Common myeloid progenitor, CD34-positive (primary cell): ENCODE measurements around the gene TIMM44.

ENCODE experiments used
- CTCF ChIA-PET: fragments of 350-600 bp; sonication (Branson Sonifier 250); formaldehyde crosslinking; loops from one replicate; lab custom pipeline; 2021; ENCODE audit warnings: antibody characterized with exemption; lab: Charles Lee
- POLR2A ChIA-PET: fragments of 350-600 bp; sonication (Branson Sonifier 250); formaldehyde crosslinking; loops from one replicate; lab custom pipeline; 2021; ENCODE audit warnings: antibody characterized with exemption; lab: Charles Lee
- DNase-seq, 3 donors: peaks; one replicate each; pipeline versions ENCODE4 v3.0.0 to v3.0.0-alpha.2; 2013
- H3K27ac ChIP-seq, 2 experiments: 1 replicate in 1 of 2; 2 replicates in 1 of 2; pipeline ENCODE4 v1.7.0; 2013; ENCODE audit warnings: inconsistent platforms in 2 of 2, low read length in 2 of 2, mild to moderate bottlenecking in 2 of 2, low read depth in 1 of 2, moderate library complexity in 1 of 2; ENCODE audit not compliant: severe bottlenecking in 2 of 2, insufficient read depth in 1 of 2, poor library complexity in 1 of 2
- H3K27me3 ChIP-seq, 5 experiments: replicated peaks in 2 of 5; 1 replicate in 3 of 5; 2 replicates in 2 of 5; pipeline versions ENCODE4 v1.6.1 to v1.7.0; 2013; ENCODE audit warnings: low read length in 4 of 5, mild to moderate bottlenecking in 2 of 5, moderate library complexity in 2 of 5, inconsistent platforms in 1 of 5; ENCODE audit not compliant: insufficient read depth in 5 of 5, control insufficient read depth in 4 of 5
- H3K36me3 ChIP-seq, 4 experiments: 1 replicate in 2 of 4; 2 replicates in 2 of 4; pipeline versions ENCODE4 v1.6.1 to v1.7.0; 2013; ENCODE audit warnings: low read length in 3 of 4, control low read depth in 1 of 4, mild to moderate bottlenecking in 1 of 4; ENCODE audit not compliant: control insufficient read depth in 4 of 4, insufficient read depth in 4 of 4
- H3K4me1 ChIP-seq, 4 experiments: 1 replicate in 3 of 4; 2 replicates in 1 of 4; pipeline versions ENCODE4 v1.6.1 to v1.7.1; 2013; ENCODE audit warnings: low read length in 3 of 4, mild to moderate bottlenecking in 3 of 4, control low read depth in 1 of 4, inconsistent platforms in 1 of 4, moderate library complexity in 1 of 4; ENCODE audit not compliant: control insufficient read depth in 4 of 4, insufficient read depth in 4 of 4; ENCODE audit errors: control extremely low read depth in 1 of 4
- H3K4me3 ChIP-seq, 7 experiments: 1 replicate in 4 of 7; 2 replicates in 3 of 7; pipeline versions ENCODE4 v1.5.1 to v1.7.0; 2013; ENCODE audit warnings: mild to moderate bottlenecking in 7 of 7, low read length in 6 of 7, moderate library complexity in 6 of 7, inconsistent platforms in 2 of 7, low read depth in 2 of 7, control low read depth in 1 of 7; ENCODE audit not compliant: insufficient read depth in 4 of 7, control insufficient read depth in 1 of 7; ENCODE audit errors: extremely low read depth in 1 of 7
- H3K9me3 ChIP-seq, 5 experiments: 1 replicate in 4 of 5; 2 replicates in 1 of 5; pipeline versions ENCODE4 v1.6.1 to v1.7.1; 2013; ENCODE audit warnings: low read length in 4 of 5, mild to moderate bottlenecking in 2 of 5, inconsistent platforms in 1 of 5, low read depth in 1 of 5, moderate library complexity in 1 of 5; ENCODE audit not compliant: control insufficient read depth in 4 of 5, insufficient read depth in 2 of 5; ENCODE audit errors: control extremely low read depth in 1 of 5
- WGBS: methylation state at CpG from one replicate; pipeline ENCODE4 v1.1.5; 2013; ENCODE audit not compliant: insufficient coverage; 5-methylcytosine and 5-hydroxymethylcytosine counted together

Gene TIMM44

GRCh38 chr19:7934766-7935165, 8.7 kb downstream of the TIMM44 start:
- ChIA-PET CTCF (interaction anchor here (0.7 kb wide), 1 partner anchor 9 kb away, joined by 3 read pairs; the partner anchor contains the start of gene TIMM44), POLR2A (interaction anchor here (0.6 kb wide), 1 partner anchor 14 kb away, joined by 3 read pairs; no protein-coding TSS in a partner anchor)
- no peak for DNase-seq
- Histone ChIP-seq H3K36me3 (peaks cover 17 to 78% (median 61%) of the 10 kb centered on the region in 4 experiments), H3K9me3 (no peaks in the 10 kb centered on the region), H3K27ac (no peak overlapping the region), H3K4me3 (no peak overlapping the region), H3K27me3 (no peaks in the 10 kb centered on the region), H3K4me1 (peaks cover 0 to 3% (median 0%) of the 10 kb centered on the region in 4 experiments)
- 97% methylated on average over 21 of the region's 21 CpGs for WGBS

GRCh38 chr19:7933828-7934725, 9.4 kb downstream of the TIMM44 start:
- Histone ChIP-seq H3K9me3 (no peaks in the 10 kb centered on the region), H3K27ac (no peak overlapping the region), H3K27me3 (no peaks in the 10 kb centered on the region), H3K4me3 (no peak overlapping the region), H3K4me1 (peaks cover 0 to 10% (median 5%) of the 10 kb centered on the region in 4 experiments), H3K36me3 (peaks cover 17 to 75% (median 59%) of the 10 kb centered on the region in 4 experiments)
- no peak for DNase-seq
- 97% methylated on average over 45 of the region's 55 CpGs for WGBS
- ChIA-PET POLR2A (interaction anchor here (0.6 kb wide), 1 partner anchor 14 kb away, joined by 3 read pairs; no protein-coding TSS in a partner anchor), CTCF (no interaction called here)

DNA sequence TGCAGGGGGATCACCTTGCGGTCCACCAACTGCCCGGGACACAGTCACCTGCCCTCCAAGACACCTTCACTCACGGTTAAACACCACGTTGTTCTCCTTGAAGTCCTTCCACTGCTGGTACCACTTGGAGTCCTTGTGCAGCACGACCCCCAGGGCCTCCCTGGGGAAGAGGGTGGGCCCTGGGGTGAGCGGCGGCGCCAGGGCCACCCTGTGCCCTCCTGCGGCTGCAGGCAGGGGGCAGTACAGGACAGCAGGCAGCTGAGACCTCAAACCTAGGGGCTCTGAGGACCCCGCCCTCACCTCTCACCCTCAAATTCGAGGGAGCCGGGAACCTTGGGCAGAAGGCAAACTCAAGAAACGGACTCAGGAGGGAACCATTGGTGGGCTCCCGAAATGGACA, 10.1 kb downstream of the TIMM44 start:
- CTCF ChIA-PET = no interaction called here
- Histone ChIP-seq H3K27ac (no peak overlapping the region), H3K4me3 (no peak overlapping the region), H3K9me3 (no peaks in the 10 kb centered on the region), H3K4me1 (peaks cover 0 to 13% (median 6%) of the 10 kb centered on the region in 4 experiments), H3K36me3 (peaks cover 15 to 72% (median 55%) of the 10 kb centered on the region in 4 experiments), H3K27me3 (no peaks in the 10 kb centered on the region)
- POLR2A ChIA-PET = no interaction called here
- WGBS = 94% methylated on average over 13 of the region's 14 CpGs
- no peak for DNase-seq

GRCh38 chr19:7932930-7933300, 10.6 kb downstream of the TIMM44 start:
- 95% methylated on average over 10 of the region's 10 CpGs for WGBS
- POLR2A ChIA-PET = no interaction called here
- H3K4me1 ChIP-seq = peaks cover 0 to 13% (median 6%) of the 10 kb centered on the region in 4 experiments

GRCh38 chr19:7932276-7932929, 11.1 kb downstream of the TIMM44 start:
- H3K36me3 ChIP-seq = peaks cover 14 to 68% (median 50%) of the 10 kb centered on the region in 4 experiments
- H3K4me1 ChIP-seq = peaks cover 0 to 13% (median 6%) of the 10 kb centered on the region in 4 experiments
- WGBS = 97% methylated on average over 30 of the region's 32 CpGs
- H3K9me3 ChIP-seq = no peaks in the 10 kb centered on the region
- no peak overlapping the region for H3K4me3 ChIP-seq
- ChIA-PET POLR2A (no interaction called here), CTCF (no interaction called here)
- DNase-seq = no peak
- no peak overlapping the region for H3K27ac ChIP-seq
- no peaks in the 10 kb centered on the region for H3K27me3 ChIP-seq

More at GRCh38 chr19:7932930-7933300, 10.6 kb downstream of the TIMM44 start:
- H3K27me3 ChIP-seq = no peaks in the 10 kb centered on the region
- no peak overlapping the region for H3K4me3 ChIP-seq
- peaks cover 15 to 72% (median 53%) of the 10 kb centered on the region in 4 experiments for H3K36me3 ChIP-seq
- no peak for DNase-seq
- H3K27ac ChIP-seq = no peak overlapping the region
- CTCF ChIA-PET = no interaction called here
- H3K9me3 ChIP-seq = no peaks in the 10 kb centered on the region

GRCh38 chr19:7931221-7932061, 12.0 kb downstream of the TIMM44 start:
- Histone ChIP-seq H3K27me3 (no peaks in the 10 kb centered on the region), H3K9me3 (no peaks in the 10 kb centered on the region), H3K27ac (no peak overlapping the region), H3K36me3 (peaks cover 9 to 68% (median 45%) of the 10 kb centered on the region in 4 experiments), H3K4me1 (peaks cover 0 to 15% (median 6%) of the 10 kb centered on the region in 4 experiments), H3K4me3 (no peak overlapping the region)
- POLR2A ChIA-PET = no interaction called here
- no peak for DNase-seq
- WGBS = 95% methylated on average over 22 of the region's 36 CpGs
- CTCF ChIA-PET = interaction anchor here (1.5 to 3.3 kb wide), 3 partner anchors 10 to 77 kb away, joined by 5 to 20 read pairs (median 5); no protein-coding TSS in a partner anchor
